Uterus (tissue), 2 donors: Measurements from ENCODE around the gene KIN.

Experiments used
- CTCF ChIP-seq, 4 experiments: fragments of 200-600 bp in 2 of 4; fragments of 450-650 bp in 2 of 4; sonication (generic) in 2 of 4; IDR thresholded peaks; one replicate each; pipeline ENCODE4 v1.5.1; 2016 to 2019; ENCODE audit warnings: antibody characterized with exemption in 4 of 4, mild to moderate bottlenecking in 2 of 4, moderate library complexity in 1 of 4
- POLR2A ChIP-seq, 2 donors: fragments of 450-650 bp; IDR thresholded peaks; one replicate each; pipeline ENCODE4 v1.6.1; 2016; ENCODE audit warnings: antibody characterized with exemption in 2 of 2, mild to moderate bottlenecking in 1 of 2, moderate library complexity in 1 of 2

- TF ChIP-seq CTCF (IDR thresholded peaks at IDR 0.05): no peak
- TF ChIP-seq POLR2A (IDR thresholded peaks at IDR 0.05): no peak
Measured at GRCh38 chr10:7836571-7836970, 48.8 kb upstream of the KIN start.
